ENCODE results near the gene PHF21A. TPM values are rescaled to one million over a fixed set of nuclear protein-coding genes. Genes with fewer than 3 reads are reported as not detected.
A peak's percentile ranks its signal among the peaks of the same experiment; 100 is the strongest.

The PHF21A gene
- total RNA-seq, 1 experiment from 2014 or later = 17.3 TPM

DNA sequence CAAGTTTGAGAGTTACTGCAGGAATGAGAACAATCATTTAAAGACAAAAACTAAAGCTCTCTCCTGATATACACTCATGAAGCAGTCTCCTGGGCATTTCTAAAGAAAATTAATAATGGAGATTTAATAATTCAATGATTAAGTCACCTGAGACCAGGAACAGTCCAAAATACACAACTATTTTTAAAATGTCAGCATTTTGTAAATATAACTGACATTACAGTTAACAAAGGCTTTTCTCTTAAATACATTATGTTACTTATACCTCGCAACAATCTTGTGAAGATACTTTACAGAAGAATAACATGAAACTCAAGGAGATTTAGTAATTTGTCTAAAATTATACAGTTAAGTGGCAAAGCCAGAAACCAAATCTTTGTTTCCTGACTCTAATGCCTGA is 111.2 kb downstream of the PHF21A start:
- no peak overlapping the region for H3K4me3 ChIP-seq
- no peak for DNase-seq
- H3K4me1 ChIP-seq = no peaks in the 10 kb centered on the region
- H3K36me3 ChIP-seq = no peaks in the 10 kb centered on the region
- no peaks in the 10 kb centered on the region for H3K27me3 ChIP-seq
- H3K9me3 ChIP-seq (replicated peaks) = no peaks in the 10 kb centered on the region
- H3K27ac ChIP-seq = no peak overlapping the region

DNA sequence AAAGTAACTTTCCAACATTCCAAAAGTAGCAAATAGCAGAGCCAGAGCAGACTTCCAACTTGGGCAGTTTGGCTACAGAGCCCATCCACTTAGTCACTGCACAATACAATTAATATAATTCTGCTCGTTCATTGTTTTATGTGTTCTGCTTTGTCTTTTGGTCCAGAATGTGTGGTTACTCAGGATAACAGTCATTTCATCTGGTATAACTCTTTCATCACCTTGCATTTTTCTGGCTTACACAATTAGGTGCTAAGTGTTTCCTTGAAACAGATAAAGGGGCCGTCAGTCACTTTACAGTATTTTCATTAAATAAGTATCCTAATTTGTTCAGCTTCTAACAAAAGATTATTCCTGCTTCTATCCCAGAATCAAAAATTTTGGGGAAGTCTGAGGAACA is 111.6 kb downstream of the PHF21A start:
- H3K27me3 ChIP-seq = no peaks in the 10 kb centered on the region
- no peaks in the 10 kb centered on the region for H3K36me3 ChIP-seq
- H3K4me1 ChIP-seq = no peaks in the 10 kb centered on the region
- no peak overlapping the region for H3K4me3 ChIP-seq
- no peaks in the 10 kb centered on the region for H3K9me3 ChIP-seq (replicated peaks)
- DNase-seq = no peak
- H3K27ac ChIP-seq = no peak overlapping the region

DNA sequence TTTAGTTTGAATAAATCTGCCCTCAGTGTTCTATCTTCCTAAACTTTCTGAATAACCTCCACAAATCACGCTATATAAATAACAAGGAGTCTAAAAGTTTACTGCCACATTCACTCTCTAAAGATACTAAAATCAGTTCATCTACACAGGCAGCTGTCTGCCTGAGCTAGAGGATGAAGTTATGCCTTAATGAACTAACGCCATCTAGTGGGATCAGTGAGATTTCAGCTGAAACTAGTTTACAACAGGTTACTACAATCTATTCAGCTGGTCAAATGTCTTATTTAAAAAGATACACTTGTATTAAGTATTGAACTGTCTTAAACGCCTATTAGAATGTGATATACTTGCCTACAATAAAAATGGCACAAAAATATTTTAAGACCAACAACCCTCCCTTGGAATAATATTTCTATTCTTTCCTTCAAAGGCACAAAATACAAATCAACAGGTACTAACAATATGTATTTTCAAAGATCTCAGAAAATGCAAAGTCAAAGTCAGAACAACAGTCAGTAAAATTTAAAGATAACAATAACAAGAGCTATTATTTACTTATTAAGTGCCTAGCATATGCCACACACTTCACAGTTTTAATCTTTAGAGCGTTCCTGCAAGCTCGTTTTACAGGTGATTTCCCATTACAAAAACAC is 114.7 kb downstream of the PHF21A start:
- Histone ChIP-seq H3K36me3 (no peaks in the 10 kb centered on the region), H3K4me3 (no peak overlapping the region), H3K9me3 (replicated peaks) (no peaks in the 10 kb centered on the region), H3K4me1 (peaks cover 4% of the 10 kb centered on the region), H3K27me3 (no peaks in the 10 kb centered on the region), H3K27ac (no peak overlapping the region)
- DNase-seq = peak; percentile 50 to 84

DNA sequence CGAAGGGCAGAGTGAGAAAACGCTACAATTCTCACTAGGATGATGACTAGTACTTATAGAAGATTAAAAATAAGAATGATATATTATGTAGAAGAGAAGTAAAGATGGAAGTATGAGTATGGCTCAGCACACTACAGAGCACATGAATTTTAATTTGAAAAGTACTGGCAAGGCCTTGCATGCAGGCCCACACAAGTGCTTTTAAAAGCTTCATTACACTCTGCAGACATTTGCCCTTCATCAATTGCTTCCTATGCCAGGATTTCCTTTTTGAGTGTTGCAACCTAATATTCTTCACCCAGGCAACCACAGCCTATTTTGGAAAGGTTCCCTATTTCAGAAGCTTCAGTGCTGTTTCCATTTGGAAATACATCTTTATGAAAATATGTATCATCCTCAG is 117.7 kb downstream of the PHF21A start:
- peak in 1 of 2 experiments; percentile 35 for DNase-seq
- no peaks in the 10 kb centered on the region for H3K9me3 ChIP-seq (replicated peaks)
- no peaks in the 10 kb centered on the region for H3K36me3 ChIP-seq
- no peak overlapping the region for H3K27ac ChIP-seq
- H3K4me3 ChIP-seq = no peak overlapping the region
- no peaks in the 10 kb centered on the region for H3K27me3 ChIP-seq
- H3K4me1 ChIP-seq = peaks cover 11% of the 10 kb centered on the region

- H3K9me3 ChIP-seq (replicated peaks) = no peaks in the 10 kb centered on the region
- peaks cover 11% of the 10 kb centered on the region for H3K4me1 ChIP-seq
- no peak overlapping the region for H3K27ac ChIP-seq
- no peaks in the 10 kb centered on the region for H3K36me3 ChIP-seq
- H3K27me3 ChIP-seq = no peaks in the 10 kb centered on the region
- H3K4me3 ChIP-seq = no peak overlapping the region
- DNase-seq = no peak
These were observed 119.1 kb downstream of the PHF21A start for GRCh38 chr11:46002189-46002588.

DNA sequence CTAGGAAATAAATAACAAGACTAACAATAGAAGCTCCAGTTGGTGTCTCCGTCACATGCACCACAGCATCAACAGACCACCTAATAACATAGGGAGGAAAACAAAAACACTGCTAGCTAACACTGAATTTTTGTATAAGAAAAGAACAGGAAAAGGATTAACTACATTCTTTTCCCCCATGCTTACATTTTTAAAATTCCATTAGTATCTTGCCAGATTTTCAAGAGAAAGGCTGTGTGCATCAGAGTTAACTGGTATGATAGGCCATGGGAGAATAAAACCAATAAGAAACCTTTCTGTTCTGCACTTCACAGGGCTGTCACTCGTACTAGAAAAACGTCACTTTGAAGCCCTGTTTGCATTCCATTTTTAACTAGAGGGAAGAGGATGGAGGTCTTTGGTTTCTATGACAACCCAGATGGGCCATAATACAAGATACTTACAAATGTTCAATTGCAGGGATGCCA is 119.8 kb downstream of the PHF21A start:
- H3K27ac ChIP-seq = no peak overlapping the region
- H3K36me3 ChIP-seq = no peaks in the 10 kb centered on the region
- H3K27me3 ChIP-seq = no peaks in the 10 kb centered on the region
- peaks cover 11% of the 10 kb centered on the region for H3K4me1 ChIP-seq
- no peak overlapping the region for H3K4me3 ChIP-seq
- no peaks in the 10 kb centered on the region for H3K9me3 ChIP-seq (replicated peaks)
- no peak for DNase-seq

- Histone ChIP-seq H3K36me3 (no peaks in the 10 kb centered on the region), H3K9me3 (replicated peaks) (no peaks in the 10 kb centered on the region), H3K27me3 (no peaks in the 10 kb centered on the region), H3K4me1 (peaks cover 11% of the 10 kb centered on the region), H3K4me3 (no peak overlapping the region), H3K27ac (no peak overlapping the region)
- no peak for DNase-seq
These were observed 123.7 kb downstream of the PHF21A start for GRCh38 chr11:45997599-45997998.

- no peaks in the 10 kb centered on the region for H3K27me3 ChIP-seq
- no peak for DNase-seq
- no peak overlapping the region for H3K27ac ChIP-seq
- no peaks in the 10 kb centered on the region for H3K36me3 ChIP-seq
- H3K4me1 ChIP-seq = no peaks in the 10 kb centered on the region
- no peaks in the 10 kb centered on the region for H3K9me3 ChIP-seq (replicated peaks)
- no peak overlapping the region for H3K4me3 ChIP-seq
These were observed 125.9 kb downstream of the PHF21A start for GRCh38 chr11:45995342-45995734.

GRCh38 chr11:45994371-45995341 is 126.6 kb downstream of the PHF21A start:
- no peaks in the 10 kb centered on the region for H3K9me3 ChIP-seq (replicated peaks)
- no peaks in the 10 kb centered on the region for H3K36me3 ChIP-seq
- no peak for DNase-seq
- no peaks in the 10 kb centered on the region for H3K27me3 ChIP-seq
- H3K4me1 ChIP-seq = no peaks in the 10 kb centered on the region
- no peak overlapping the region for H3K4me3 ChIP-seq
- no peak overlapping the region for H3K27ac ChIP-seq

DNA sequence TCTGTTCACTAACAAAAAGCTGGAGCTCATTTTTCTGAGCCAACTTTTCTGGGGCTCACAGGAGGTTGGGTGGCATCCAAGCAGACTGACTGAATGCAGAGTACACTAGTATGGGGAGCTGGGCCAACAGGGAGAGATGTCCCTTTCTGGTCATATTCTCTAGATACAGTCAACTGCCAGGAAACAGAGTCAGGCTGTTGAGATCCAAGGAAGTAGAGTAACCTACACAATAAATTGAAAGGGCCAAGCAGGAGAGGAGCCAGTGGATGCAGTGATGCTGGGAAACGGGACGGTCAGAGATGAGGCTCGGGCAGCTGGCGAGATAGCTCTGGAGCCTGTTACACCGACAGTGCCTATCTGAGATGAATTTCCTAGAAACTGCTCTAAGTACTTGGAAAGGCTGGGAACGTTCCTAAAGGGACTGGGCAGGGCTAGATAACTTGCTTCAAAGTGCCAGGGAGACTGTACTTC is 127.7 kb downstream of the PHF21A start:
- no peaks in the 10 kb centered on the region for H3K27me3 ChIP-seq
- no peak overlapping the region for H3K4me3 ChIP-seq
- H3K27ac ChIP-seq = no peak overlapping the region
- no peaks in the 10 kb centered on the region for H3K4me1 ChIP-seq
- H3K36me3 ChIP-seq = no peaks in the 10 kb centered on the region
- H3K9me3 ChIP-seq (replicated peaks) = no peaks in the 10 kb centered on the region
- no peak for DNase-seq

DNA sequence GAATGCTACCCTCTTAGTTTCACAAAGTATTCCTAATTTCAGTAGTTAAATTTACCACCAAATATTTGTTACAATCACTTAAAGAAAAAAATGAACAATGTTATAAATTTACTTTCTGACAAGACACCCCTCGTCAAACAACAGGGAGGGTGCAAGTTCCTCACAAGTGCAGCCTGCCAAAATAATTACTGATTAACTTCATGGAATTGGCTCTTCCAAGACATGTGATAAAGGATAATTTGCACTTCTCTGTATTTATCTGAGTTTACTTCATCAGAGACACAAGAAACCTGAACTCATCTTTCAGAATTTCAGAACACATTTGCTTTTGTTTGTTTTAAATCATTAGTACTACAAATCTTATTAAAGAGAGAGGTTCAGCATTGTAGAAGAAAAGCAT is 132.3 kb downstream of the PHF21A start:
- DNase-seq = no peak
- Histone ChIP-seq H3K27me3 (no peaks in the 10 kb centered on the region), H3K36me3 (no peaks in the 10 kb centered on the region)

DNA sequence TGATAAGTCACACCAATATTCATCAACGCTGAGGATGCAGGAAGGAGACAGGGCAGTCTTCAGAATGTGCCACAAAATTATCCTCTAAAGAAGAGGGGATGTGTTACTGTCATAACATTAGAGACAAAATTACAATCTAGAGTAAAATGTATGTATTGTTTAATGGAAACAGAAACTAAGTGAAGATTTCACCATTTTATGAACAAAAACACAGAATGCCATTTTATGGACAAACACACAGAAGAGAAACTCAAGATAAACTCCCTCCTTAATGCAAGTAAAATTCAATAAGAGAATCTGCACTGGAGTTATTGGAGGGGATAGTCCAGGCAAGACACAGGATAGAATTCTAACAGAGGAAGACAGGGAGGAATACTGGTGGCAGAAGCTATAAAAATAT is 136.0 kb downstream of the PHF21A start:
- H3K4me1 ChIP-seq = no peaks in the 10 kb centered on the region
- no peak for DNase-seq
- H3K27ac ChIP-seq = no peak overlapping the region
- H3K9me3 ChIP-seq (replicated peaks) = no peaks in the 10 kb centered on the region
- H3K27me3 ChIP-seq = no peaks in the 10 kb centered on the region
- no peaks in the 10 kb centered on the region for H3K36me3 ChIP-seq
- H3K4me3 ChIP-seq = no peak overlapping the region

More for the DNA sequence above, 132.3 kb downstream of the PHF21A start:
- no peaks in the 10 kb centered on the region for H3K9me3 ChIP-seq (replicated peaks)
- H3K27ac ChIP-seq = no peak overlapping the region
- no peak overlapping the region for H3K4me3 ChIP-seq
- no peaks in the 10 kb centered on the region for H3K4me1 ChIP-seq

- no peaks in the 10 kb centered on the region for H3K27me3 ChIP-seq
- H3K36me3 ChIP-seq = no peaks in the 10 kb centered on the region
- H3K9me3 ChIP-seq (replicated peaks) = no peaks in the 10 kb centered on the region
- no peak overlapping the region for H3K4me3 ChIP-seq
- no peak for DNase-seq
- H3K27ac ChIP-seq = no peak overlapping the region
- no peaks in the 10 kb centered on the region for H3K4me1 ChIP-seq
These were observed 137.1 kb downstream of the PHF21A start for GRCh38 chr11:45984192-45984591.

DNA sequence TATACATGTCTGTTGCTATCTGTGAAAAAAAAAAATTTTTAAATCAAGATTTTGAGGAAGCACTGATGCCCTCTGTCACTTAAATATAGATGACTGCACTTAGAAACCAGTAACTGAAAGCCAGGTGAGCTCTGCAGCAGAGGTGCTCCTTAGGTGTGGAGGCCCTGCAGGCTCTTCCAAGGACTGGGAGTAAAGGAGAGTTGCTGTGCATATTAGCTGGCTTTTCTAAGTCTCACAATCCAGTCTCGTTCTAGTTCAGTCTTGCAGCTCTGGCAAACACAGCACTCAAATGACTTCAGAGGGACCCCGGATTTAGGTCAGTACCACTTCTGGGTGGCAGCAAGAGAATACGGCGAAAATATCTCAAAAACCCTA is 137.8 kb downstream of the PHF21A start:
- Histone ChIP-seq H3K4me3 (no peak overlapping the region), H3K4me1 (no peaks in the 10 kb centered on the region), H3K9me3 (replicated peaks) (no peaks in the 10 kb centered on the region), H3K36me3 (peaks cover 3% of the 10 kb centered on the region), H3K27me3 (no peaks in the 10 kb centered on the region), H3K27ac (no peak overlapping the region)
- no peak for DNase-seq

DNA sequence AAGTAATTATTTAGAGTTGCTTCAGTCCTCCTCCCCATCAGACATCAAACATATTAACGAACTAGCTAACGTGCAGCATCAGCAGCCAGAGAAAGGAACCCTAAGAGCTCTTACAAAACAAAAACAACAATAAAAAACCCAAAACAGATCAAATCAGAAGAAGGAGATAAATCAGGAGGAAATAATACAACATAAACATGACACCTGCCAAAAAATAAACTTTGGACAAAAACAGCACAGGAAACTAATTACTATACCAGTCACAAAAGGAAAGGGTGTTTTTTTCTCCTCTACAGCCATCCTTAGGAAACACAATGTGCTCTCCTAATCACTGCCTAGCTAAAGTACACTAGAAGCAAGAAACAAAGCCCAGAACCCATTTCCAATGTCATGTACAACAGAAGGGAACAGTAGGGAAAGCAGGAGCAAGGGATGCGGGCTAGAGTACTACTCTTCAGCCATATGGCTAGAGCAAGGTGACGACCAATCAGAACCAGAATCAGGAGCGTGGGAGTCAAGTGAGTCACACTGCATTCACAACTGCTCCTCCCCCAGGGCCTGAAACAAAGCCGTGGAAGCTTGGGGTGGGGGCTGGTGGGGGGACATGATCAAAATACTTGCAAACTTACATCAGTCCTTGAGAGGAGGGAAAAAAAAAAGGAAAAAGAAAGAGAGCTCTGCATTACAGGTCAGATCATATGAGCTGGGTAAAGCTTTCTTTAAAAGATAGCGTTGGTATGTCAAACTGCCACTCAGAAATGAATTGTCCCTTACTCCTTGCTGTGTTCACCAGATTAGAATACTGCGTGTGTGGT is 138.4 kb downstream of the PHF21A start:
- DNase-seq = no peak
- H3K36me3 ChIP-seq = peaks cover 5% of the 10 kb centered on the region
- H3K9me3 ChIP-seq (replicated peaks) = no peaks in the 10 kb centered on the region
- no peak overlapping the region for H3K4me3 ChIP-seq
- H3K27ac ChIP-seq = no peak overlapping the region
- no peaks in the 10 kb centered on the region for H3K4me1 ChIP-seq
- H3K27me3 ChIP-seq = no peaks in the 10 kb centered on the region

Measured in SJCRH30 (cell line).